Measurements from ENCODE around the gene NEK7.
"Not testable (repeated sequence)": the region's sequence is repeated elsewhere in the genome, so short reads cannot be mapped to it uniquely, and the experiment has no call there.

NEK7 gene

GRCh38 chr1:198298640-198299039 is 141.8 kb downstream of the NEK7 start:
- DNase-seq: no peak

- no peak for DNase-seq
Measured at GRCh38 chr1:198300451-198300850, 143.7 kb downstream of the NEK7 start.

GRCh38 chr1:198304431-198304830 is 147.6 kb downstream of the NEK7 start:
- DNase-seq: no peak

DNA sequence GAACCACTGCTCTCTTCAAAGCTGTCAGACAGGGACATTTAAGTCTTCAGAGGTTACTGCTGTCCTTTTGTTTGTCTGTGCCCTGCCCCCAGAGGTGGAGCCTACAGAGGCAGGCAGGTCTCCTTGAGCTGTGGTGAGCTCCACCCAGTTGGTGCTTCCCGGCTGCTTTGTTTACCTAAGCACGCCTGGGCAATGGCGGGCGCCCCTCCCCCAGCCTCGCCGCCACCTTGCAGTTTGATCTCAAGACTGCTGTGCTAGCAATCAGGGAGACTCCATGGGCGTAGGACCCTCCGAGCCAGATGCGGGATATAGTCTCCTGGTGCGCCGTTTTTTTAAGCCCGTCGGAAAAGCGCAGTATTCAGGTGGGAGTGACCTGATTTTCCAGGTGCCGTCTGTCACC is 158.0 kb downstream of the NEK7 start:
- DNase-seq: not testable (repeated sequence)

DNA sequence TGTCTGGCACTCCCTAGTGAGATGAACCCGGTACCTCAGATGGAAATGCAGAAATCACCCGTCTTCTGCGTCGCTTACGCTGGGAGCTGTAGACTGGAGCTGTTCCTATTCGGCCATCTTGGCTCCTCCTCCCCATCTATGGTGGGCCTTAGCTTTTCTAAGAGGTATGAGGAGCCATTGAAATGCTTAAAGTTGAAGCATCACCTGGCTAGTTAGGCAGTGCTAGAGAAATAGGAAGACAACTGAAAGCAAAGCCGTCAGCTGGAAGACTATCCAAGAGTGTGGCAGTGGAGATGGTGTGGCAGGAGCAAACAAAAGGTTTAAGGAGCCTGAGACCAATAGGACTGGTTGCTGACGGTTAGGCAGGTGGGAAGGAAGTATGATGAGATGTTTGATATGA is 158.5 kb downstream of the NEK7 start:
- DNase-seq: not testable (repeated sequence)

DNA sequence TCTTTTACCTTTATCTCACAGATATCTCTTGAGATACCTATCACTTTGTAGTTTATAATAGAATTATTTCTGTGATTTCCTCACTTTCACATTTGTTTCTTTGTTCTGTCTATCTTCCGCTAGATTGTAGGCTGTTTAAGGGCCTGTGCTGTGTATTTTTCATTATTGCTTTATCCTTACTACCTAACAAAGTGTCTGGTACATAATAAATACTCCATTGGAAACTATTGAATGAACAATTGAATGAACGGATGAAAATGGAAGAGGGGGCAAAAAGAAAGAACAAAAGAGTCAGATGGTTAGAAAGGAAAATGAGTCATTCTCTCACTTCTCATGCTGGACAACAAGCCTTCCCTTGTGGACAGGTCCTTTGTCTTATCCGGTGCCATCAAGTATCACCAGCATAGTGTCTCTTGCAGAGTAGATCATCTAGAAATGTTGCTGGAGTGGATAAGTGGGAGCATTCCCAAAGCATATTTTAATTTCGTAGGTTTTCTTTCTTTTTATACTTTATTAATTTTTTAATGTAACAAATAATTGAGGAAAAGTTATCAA is 159.8 kb downstream of the NEK7 start:
- DNase-seq: no peak

GRCh38 chr1:198318085-198318484 is 161.3 kb downstream of the NEK7 start:
- no peak for DNase-seq

DNA sequence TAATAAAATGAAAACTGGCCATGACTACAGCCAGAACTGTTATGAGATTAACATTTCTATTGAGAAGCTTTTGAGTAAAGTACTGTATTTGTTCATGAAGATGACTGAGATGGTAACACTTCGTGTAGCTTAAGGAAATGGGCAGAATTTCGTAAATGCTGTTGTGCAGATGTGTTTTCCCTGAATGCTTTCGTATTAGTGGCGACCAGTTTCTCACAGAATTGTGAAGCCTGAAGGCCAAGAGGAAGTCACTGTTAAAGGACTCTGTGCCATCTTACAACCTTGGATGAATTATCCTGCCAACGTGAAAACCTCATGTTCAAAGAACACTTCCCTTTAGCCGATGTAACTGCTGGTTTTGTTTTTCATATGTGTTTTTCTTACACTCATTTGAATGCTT is 164.0 kb downstream of the NEK7 start:
- no peak for DNase-seq

GRCh38 chr1:198326232-198326631 is 169.4 kb downstream of the NEK7 start:
- DNase-seq: no peak

GRCh38 chr1:198326915-198327314 is 170.1 kb downstream of the NEK7 start:
- no peak for DNase-seq

DNA sequence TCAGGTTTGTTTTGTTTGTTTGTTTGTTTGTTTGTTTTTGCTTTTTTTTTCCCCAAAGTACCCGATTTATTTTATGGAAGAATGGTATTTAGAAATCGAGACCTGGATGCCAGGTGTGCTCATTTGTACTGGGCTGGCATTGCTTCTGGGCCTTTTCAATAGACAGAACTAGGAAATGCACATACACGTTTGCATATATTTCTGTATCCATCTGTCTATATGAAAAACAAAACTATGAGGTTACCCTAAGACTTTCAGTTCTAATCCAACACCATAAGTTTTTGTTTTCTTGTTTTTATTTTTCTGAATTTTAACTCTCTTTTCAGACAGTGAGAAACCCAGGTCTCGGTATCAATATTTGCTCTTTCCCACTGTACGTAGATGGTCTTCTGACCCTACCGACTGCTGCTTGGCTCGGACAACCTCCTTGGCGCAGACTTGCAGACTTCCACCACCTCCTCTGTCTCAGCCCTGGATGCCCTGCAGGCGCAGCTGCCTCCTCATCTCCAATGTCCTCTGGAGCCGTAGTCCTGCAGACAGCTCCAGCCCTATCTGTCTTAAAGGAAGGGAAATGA is 171.7 kb downstream of the NEK7 start:
- DNase-seq: no peak

GRCh38 chr1:198330982-198331615 is 174.3 kb downstream of the NEK7 start:
- DNase-seq: no peak

DNA sequence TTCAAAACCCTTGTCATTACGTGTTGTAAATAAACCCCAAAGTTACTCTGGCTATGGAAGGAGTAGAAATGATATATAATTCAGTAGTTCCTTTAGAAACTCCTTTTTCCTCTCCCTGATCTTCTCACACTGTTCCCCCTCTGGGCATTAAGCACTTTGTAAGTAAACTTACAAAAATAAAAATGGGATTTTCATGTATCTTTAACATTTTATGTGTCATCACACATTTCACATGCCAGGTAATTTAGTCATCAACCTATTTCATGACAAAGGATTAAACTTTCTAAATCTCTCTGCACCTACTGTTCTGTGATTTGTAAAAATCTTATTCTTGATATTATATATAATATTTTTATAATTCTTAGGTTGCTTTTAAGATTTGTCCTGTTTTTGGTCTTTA is 176.9 kb downstream of the NEK7 start:
- no peak for DNase-seq

DNA sequence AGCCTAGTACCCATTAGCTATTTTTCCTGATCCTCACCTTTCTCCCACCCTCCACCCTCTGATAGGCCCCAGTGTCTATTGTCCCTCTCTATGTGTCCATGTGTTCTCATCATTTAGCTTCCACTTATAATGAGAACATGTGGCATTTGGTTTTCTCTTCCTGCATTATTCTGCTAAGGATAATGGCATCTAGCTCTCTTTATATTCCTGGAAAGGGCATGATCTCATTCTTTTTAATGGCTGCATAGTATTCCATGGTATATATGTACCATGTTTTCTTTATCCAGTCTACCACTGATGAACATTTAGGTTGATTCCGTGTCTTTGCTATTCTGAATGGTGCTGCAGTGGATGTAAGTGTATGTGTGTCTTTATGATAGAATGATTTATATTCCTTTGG is 178.9 kb downstream of the NEK7 start:
- no peak for DNase-seq

- DNase-seq: no peak
Measured at GRCh38 chr1:198337886-198338285, 181.1 kb downstream of the NEK7 start.

GRCh38 chr1:198340139-198340538 is 183.3 kb downstream of the NEK7 start:
- no peak for DNase-seq

DNA sequence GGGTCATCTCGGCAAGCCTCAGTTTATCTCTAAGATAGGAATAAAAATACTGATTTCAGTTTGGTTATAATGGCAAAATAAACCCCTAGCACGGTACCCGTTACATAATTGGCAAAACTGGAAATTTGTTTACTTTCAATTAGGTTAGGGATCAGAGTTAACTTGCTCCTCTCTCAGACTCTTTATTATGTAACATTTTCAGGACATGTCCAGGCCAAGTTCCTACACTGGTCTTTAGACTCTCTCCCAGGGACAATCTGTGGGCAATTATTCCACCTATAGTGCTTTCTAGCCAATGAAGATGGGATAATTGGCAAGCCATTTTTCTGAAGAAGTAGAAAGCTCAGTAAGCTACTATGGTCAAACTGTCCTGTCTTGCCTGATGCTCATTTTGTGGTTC is 189.4 kb downstream of the NEK7 start:
- DNase-seq: no peak

- DNase-seq: no peak
Measured at GRCh38 chr1:198350456-198350855, 193.7 kb downstream of the NEK7 start.

DNA sequence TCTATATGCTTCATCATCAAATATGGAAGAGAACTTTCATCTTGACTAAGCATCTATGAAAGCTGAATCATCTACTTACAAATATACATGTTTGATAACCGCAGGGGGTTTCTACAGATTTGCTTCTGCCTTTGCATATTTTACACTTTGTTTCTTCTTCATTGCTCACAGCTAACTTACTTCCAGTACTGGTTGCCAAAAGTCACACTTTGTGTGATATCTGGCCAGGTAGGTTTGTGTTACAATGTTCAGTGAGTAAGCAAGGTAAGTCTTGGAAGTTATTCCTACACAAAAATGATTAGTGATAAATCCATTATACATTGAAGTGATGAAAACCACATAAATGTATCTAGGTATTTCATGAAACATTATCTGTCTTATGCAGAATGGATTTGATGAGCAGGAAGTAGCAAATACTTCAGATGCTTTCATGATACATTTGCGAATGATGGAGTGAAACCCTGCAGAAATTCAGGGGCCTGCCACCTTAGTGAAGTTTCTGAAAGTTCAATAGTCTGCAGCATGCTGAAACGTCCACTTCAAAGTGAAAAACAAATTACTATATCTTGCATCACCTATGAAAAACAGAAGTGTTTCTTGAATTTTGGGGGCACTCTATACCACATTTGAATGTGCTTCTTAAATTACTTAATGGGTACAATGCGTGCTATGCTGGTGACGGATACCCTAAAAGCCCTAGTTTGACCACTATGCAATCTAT is 196.3 kb downstream of the NEK7 start:
- DNase-seq: no peak

DNA sequence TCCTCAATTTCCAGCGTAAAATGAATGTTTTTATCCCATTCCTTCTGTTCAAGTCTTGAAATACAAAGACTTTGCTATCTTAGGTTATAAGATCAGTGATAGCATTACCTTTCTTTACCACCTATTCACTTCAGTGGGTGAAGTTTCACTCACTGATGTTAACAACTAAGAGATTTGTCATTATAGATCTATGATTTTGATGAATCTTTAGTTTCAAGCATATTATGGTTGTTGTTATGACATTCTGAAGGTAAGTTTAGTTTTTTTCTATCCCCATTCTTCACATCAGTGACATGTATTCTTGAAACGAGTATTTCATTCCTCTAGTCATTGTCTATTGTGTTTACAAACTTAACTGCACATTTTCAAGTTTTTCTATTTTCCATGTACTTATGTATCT is 201.1 kb downstream of the NEK7 start:
- no peak for DNase-seq

GRCh38 chr1:198359024-198359653 is 202.3 kb downstream of the NEK7 start:
- no peak for DNase-seq

GRCh38 chr1:198360208-198360729 is 203.5 kb downstream of the NEK7 start:
- DNase-seq: no peak

DNA sequence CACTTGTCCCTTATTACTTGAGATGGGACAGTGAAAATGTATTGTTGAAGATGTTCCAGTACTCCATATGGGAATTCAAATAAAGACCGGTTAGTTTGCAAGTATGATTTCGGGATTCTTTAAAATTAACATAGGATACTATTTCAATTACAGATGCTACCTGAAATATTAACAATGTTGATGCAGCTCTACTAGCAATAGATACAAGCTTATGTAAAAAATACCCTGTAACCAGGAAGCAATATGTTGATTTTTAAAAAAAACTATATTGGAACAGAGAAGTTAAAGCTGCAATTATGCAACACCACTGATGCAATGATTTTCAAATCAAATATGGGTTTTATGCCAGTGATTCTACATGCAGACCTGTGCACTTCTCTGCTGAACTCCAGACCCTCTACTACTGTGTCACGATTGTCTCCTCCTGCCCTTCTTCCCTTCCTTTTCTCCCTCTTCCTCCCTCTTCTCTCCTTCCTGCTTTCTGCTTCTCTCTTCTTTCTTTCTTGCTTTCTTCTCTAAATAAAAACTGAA is 204.5 kb downstream of the NEK7 start:
- DNase-seq: no peak

Measured in CD4-positive, alpha-beta T cell treated with Interleukin-15 for 1 hour (primary cell).